ENCODE results near the gene FOLR2. TPM values are rescaled to one million over a fixed set of nuclear protein-coding genes. Genes with fewer than 3 reads are reported as not detected.

Gene FOLR2
- polyA plus RNA-seq, 3 donors, result 54.7 to 63.8 (median 62.6) TPM

GRCh38 chr11:72243173-72244059 lies 26.8 kb downstream of the FOLR2 start:
- H3K4me3 Mint-ChIP-seq, result peak overlapping the region; percentile 1 to 80
- Histone ChIP-seq H2AFZ (ENCODE audit: insufficient read depth, low read depth, low read length, poor library complexity, severe bottlenecking) (no peak overlapping the region), H3K27me3 (ENCODE audit: control insufficient read depth in 2 of 2, insufficient read depth in 2 of 2, low read length in 2 of 2) (peaks cover 67 to 89% of the 10 kb centered on the region in 2 donors), H3K9me3 (replicated peaks in 1 of 2; ENCODE audit: control insufficient read depth in 1 of 2, insufficient read depth in 1 of 2, low read length in 2 of 2) (peaks cover 0 to 35% of the 10 kb centered on the region in 2 donors), H4K20me1 (ENCODE audit: insufficient read depth, low read length) (peaks cover 17% of the 10 kb centered on the region), H3K36me3 (replicated peaks in 1 of 2; ENCODE audit: control insufficient read depth in 1 of 2, insufficient read depth in 2 of 2, low read length in 2 of 2) (peaks cover 0 to 4% of the 10 kb centered on the region in 2 donors), H3K27ac (ENCODE audit: low read depth in 1 of 2, low read length in 2 of 2) (no peak overlapping the region), H3K79me2 (ENCODE audit: insufficient read depth, low read length) (no peaks in the 10 kb centered on the region), H3K4me3 (replicated peaks in 1 of 3; ENCODE audit: low read depth in 2 of 3, low read length in 3 of 3) (no peak overlapping the region), H3K4me1 (ENCODE audit: control insufficient read depth in 1 of 2, insufficient read depth in 2 of 2, low read length in 2 of 2) (peaks cover 23 to 34% of the 10 kb centered on the region in 2 donors), H3K9ac (ENCODE audit: insufficient read depth, low read length, poor library complexity, severe bottlenecking) (no peak overlapping the region), H3K4me2 (replicated peaks; ENCODE audit: extremely low read depth, low read length, poor library complexity, severe bottlenecking) (peak overlapping the region; percentile 12)
- 21% methylated on average over 56 of the region's 58 CpGs for WGBS (ENCODE audit: insufficient coverage)
- no peak for TF ChIP-seq CTCF (IDR thresholded peaks at IDR 0.05)
- H3K36me3 Mint-ChIP-seq, result peaks cover 14 to 22% of the 10 kb centered on the region in 2 donors
- H3K4me1 Mint-ChIP-seq, result peaks cover 45% of the 10 kb centered on the region
- DNase-seq, result no peak
- intact Hi-C loops (cut with micrococcal nuclease), result loop anchor here in 1 of 2 donors (5.0 kb wide), 1 partner anchor 39 kb away; no protein-coding TSS in a partner anchor
- H3K9me3 Mint-ChIP-seq, result peaks cover 7 to 41% (median 15%) of the 10 kb centered on the region in 7 donors
- H3K27me3 Mint-ChIP-seq (ENCODE audit: low read depth in 3 of 3), result peaks cover 49 to 57% (median 52%) of the 10 kb centered on the region in 3 donors
- H3K27ac Mint-ChIP-seq, result no peak overlapping the region

- no peaks in the 10 kb centered on the region for H3K36me3 ChIP-seq (replicated peaks in 1 of 2; ENCODE audit: control insufficient read depth in 1 of 2, insufficient read depth in 2 of 2, low read length in 2 of 2)
- peaks cover 9 to 19% of the 10 kb centered on the region in 2 donors for H3K36me3 Mint-ChIP-seq
- H3K9me3 ChIP-seq (replicated peaks in 1 of 2; ENCODE audit: control insufficient read depth in 1 of 2, insufficient read depth in 1 of 2, low read length in 2 of 2), result peaks cover 0 to 35% of the 10 kb centered on the region in 2 donors
- peak within 1 kb of the TSS; percentile 12 for H3K4me2 ChIP-seq (replicated peaks; ENCODE audit: extremely low read depth, low read length, poor library complexity, severe bottlenecking)
- peak within 1 kb of the TSS; percentile 1 to 80 for H3K4me3 Mint-ChIP-seq
- H3K4me1 Mint-ChIP-seq, result peaks cover 40% of the 10 kb centered on the region
- H2AFZ ChIP-seq (ENCODE audit: insufficient read depth, low read depth, low read length, poor library complexity, severe bottlenecking), result no peak within 1 kb of the TSS
- H3K9ac ChIP-seq (ENCODE audit: insufficient read depth, low read length, poor library complexity, severe bottlenecking), result no peak within 1 kb of the TSS
- intact Hi-C loops (cut with micrococcal nuclease), result loop anchor here in 1 of 2 donors (5.0 kb wide), 1 partner anchor 38 kb away; no protein-coding TSS in a partner anchor
- H3K27me3 ChIP-seq (ENCODE audit: control insufficient read depth in 2 of 2, insufficient read depth in 2 of 2, low read length in 2 of 2), result peaks cover 67 to 89% of the 10 kb centered on the region in 2 donors
- peaks cover 47 to 56% (median 47%) of the 10 kb centered on the region in 3 donors for H3K27me3 Mint-ChIP-seq (ENCODE audit: low read depth in 3 of 3)
- peaks cover 17 to 28% of the 10 kb centered on the region in 2 donors for H3K4me1 ChIP-seq (ENCODE audit: control insufficient read depth in 1 of 2, insufficient read depth in 2 of 2, low read length in 2 of 2)
- H3K79me2 ChIP-seq (ENCODE audit: insufficient read depth, low read length), result no peaks in the 10 kb centered on the region
- TF ChIP-seq CTCF (IDR thresholded peaks at IDR 0.05), result no peak
- H3K27ac ChIP-seq (ENCODE audit: low read depth in 1 of 2, low read length in 2 of 2), result no peak within 1 kb of the TSS
- WGBS (ENCODE audit: insufficient coverage), result 1% methylated on average over 33 of the region's 37 CpGs
- peaks cover 11% of the 10 kb centered on the region for H4K20me1 ChIP-seq (ENCODE audit: insufficient read depth, low read length)
- H3K4me3 ChIP-seq (replicated peaks in 1 of 3; ENCODE audit: low read depth in 2 of 3, low read length in 3 of 3), result no peak within 1 kb of the TSS
- H3K27ac Mint-ChIP-seq, result peak within 1 kb of the TSS in 1 of 7 donors; percentile 4
- H3K9me3 Mint-ChIP-seq, result peaks cover 7 to 38% (median 14%) of the 10 kb centered on the region in 7 donors
- DNase-seq, result no peak
Measured at GRCh38 chr11:72244060-72244360, 27.4 kb downstream of the FOLR2 start, which contains the start of gene PHOX2A. Gene PHOX2A, minus strand, starts transcription at chr11:72244176. Its CDS starts 172 bp downstream, at chr11:72244004.

All from CD14-positive monocyte (primary cell).